Measurements from ENCODE around the gene ELP4. TPM values are rescaled to one million over a fixed set of nuclear protein-coding genes. Genes with fewer than 3 reads are reported as not detected.

The ELP4 gene
- total and polyA plus RNA-seq, 3 donors from 2014 or later = 28.0 to 29.7 (median 29.1) TPM

DNA sequence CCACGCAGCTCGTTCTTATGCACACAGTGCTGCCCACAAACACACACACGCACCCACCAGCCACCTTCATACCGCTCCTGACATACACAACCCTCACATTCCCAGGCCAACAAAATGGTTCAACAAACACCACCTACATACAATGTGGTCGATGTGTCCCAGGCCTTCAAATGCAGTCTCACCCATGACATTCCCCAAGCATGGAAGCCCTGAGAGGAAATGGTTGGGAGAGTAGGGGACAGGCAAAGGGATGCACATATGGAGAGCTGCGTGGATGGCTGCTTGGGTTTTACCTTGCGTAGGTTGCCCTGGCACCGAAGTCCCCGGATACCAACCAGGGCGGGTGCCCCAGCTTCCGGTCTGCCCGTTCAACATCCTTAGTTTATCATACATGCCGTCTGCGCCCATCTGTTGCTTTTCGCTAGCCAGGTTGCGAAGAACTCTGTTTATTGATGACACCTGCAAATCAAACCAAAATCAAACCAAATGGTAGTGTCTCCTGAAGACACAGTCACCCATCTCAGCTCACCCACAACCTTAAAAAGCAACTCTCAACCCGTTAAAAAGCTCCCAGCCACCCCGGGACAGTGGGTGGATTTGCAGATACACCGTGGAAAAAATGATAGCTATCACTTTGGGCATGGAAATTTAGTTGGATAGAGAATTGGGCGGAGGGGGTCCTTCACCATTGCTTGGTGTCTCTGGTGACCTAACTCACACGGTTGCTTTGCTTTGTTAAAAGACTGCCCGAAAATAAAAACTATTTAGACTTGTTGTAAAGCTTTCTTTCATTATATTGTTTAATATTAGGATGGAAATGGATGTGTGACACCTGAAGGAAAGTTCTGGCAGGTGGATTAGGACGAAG lies 291.1 kb downstream of the ELP4 start:
- Histone ChIP-seq H3K4me3 (no peak overlapping the region), H3K36me3 (ENCODE audit: low read depth, missing control alignments) (no peaks in the 10 kb centered on the region), H3K9me3 (no peaks in the 10 kb centered on the region), H3K27ac (no peak overlapping the region), H3K27me3 (peaks cover 2% of the 10 kb centered on the region), H3K4me1 (peaks cover 9% of the 10 kb centered on the region)
- TF ChIP-seq CTCF (IDR thresholded peaks at IDR 0.05) (no peak), POLR2A (IDR thresholded peaks at IDR 0.05) (no peak)
- WGBS, 2 donors = 11 to 18% methylated on average over 23 of the region's 23 CpGs
- DNase-seq = no peak
- intact Hi-C loops (cut with DNase I; ENCODE audit: low total_unique reads) = no loop called here

DNA sequence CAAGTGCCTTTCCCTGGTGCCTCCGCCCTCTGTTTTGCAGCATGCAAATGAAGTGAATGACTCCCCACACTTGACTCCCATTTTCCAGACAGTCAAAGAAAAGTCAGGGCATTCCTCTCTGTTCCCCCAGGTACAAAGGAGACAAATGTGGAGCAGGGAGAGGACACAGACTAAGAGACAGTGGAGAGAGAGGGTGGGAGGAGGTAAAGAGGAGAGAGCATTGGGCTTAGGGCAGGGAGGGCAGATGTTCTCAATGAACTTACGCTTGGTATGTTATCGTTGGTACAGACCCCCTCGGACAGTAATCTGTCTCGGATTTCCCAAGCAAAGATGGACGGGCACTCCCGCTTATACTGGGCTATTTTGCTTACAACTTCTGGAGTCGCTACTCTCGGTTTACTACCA lies 291.7 kb downstream of the ELP4 start:
- TF ChIP-seq POLR2A (IDR thresholded peaks at IDR 0.05) (no peak), CTCF (IDR thresholded peaks at IDR 0.05) (no peak)
- Histone ChIP-seq H3K27ac (no peak overlapping the region), H3K36me3 (ENCODE audit: low read depth, missing control alignments) (no peaks in the 10 kb centered on the region), H3K4me1 (peaks cover 11% of the 10 kb centered on the region), H3K27me3 (peaks cover 2% of the 10 kb centered on the region), H3K4me3 (no peak overlapping the region), H3K9me3 (no peaks in the 10 kb centered on the region)
- WGBS, 2 donors = 15 to 23% methylated on average over 9 of the region's 9 CpGs
- no peak for DNase-seq
- intact Hi-C loops (cut with DNase I; ENCODE audit: low total_unique reads) = no loop called here

- DNase-seq = no peak
- H3K27me3 ChIP-seq = peaks cover 2% of the 10 kb centered on the region
- intact Hi-C loops (cut with DNase I; ENCODE audit: low total_unique reads) = no loop called here
- no peaks in the 10 kb centered on the region for H3K36me3 ChIP-seq (ENCODE audit: low read depth, missing control alignments)
- no peak overlapping the region for H3K27ac ChIP-seq
- H3K4me1 ChIP-seq = peaks cover 11% of the 10 kb centered on the region
- WGBS, 2 donors = 11 to 14% methylated on average over 6 of the region's 6 CpGs
- TF ChIP-seq POLR2A (IDR thresholded peaks at IDR 0.05) = no peak
- no peak for TF ChIP-seq CTCF (IDR thresholded peaks at IDR 0.05)
- no peak overlapping the region for H3K4me3 ChIP-seq
- H3K9me3 ChIP-seq = no peaks in the 10 kb centered on the region
Measured at GRCh38 chr11:31802000-31802551, 292.5 kb downstream of the ELP4 start.

DNA sequence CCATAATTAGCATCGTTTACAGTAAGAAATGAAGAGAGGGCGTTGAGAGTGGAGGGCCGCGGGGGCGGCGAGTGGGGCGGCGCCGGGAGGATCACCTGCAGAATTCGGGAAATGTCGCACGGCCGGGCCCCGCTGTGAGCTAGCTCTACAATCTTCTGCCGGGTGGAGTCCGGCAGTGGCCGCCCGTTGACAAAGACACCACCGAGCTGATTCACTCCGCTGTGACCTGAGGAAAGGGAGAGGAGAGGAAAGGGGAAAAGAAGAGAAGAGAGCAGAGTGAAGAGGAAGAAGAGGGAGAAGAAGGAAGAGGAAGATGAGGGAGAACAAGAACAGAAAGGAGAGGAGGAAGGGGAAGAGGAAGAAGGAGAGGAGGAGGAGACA lies 293.0 kb downstream of the ELP4 start:
- intact Hi-C loops (cut with DNase I; ENCODE audit: low total_unique reads) = no loop called here
- no peak for TF ChIP-seq CTCF (IDR thresholded peaks at IDR 0.05)
- TF ChIP-seq POLR2A (IDR thresholded peaks at IDR 0.05) = no peak
- H3K4me1 ChIP-seq = peaks cover 11% of the 10 kb centered on the region
- H3K27me3 ChIP-seq = peaks cover 2% of the 10 kb centered on the region
- H3K27ac ChIP-seq = no peak overlapping the region
- H3K36me3 ChIP-seq (ENCODE audit: low read depth, missing control alignments) = no peaks in the 10 kb centered on the region
- no peak for DNase-seq
- WGBS, 2 donors = 3 to 9% methylated on average over 20 of the region's 20 CpGs
- no peaks in the 10 kb centered on the region for H3K9me3 ChIP-seq
- H3K4me3 ChIP-seq = no peak overlapping the region
